Measurements from ENCODE around the gene ADGRV1.
"Not testable (repeated sequence)": the region's sequence is repeated elsewhere in the genome, so short reads cannot be mapped to it uniquely, and the experiment has no call there.

ADGRV1 gene

GRCh38 chr5:90916947-90917800 is 358.6 kb downstream of the ADGRV1 start:
- no peak for DNase-seq

GRCh38 chr5:90917928-90918668 is 359.5 kb downstream of the ADGRV1 start:
- no peak for DNase-seq

- DNase-seq, result no peak
Measured at GRCh38 chr5:90921418-90921973, 362.9 kb downstream of the ADGRV1 start.

GRCh38 chr5:90924222-90924621 is 365.6 kb downstream of the ADGRV1 start:
- DNase-seq, result not testable (repeated sequence)

- not testable (repeated sequence) for DNase-seq
Measured at GRCh38 chr5:90929013-90929839, 370.6 kb downstream of the ADGRV1 start.

- DNase-seq, result no peak
Measured at GRCh38 chr5:90930062-90930461, 371.5 kb downstream of the ADGRV1 start.

- DNase-seq, result no peak
Measured at GRCh38 chr5:90930756-90931431, 372.3 kb downstream of the ADGRV1 start.

GRCh38 chr5:90932052-90932699 is 373.6 kb downstream of the ADGRV1 start:
- peak; percentile 56 for DNase-seq

GRCh38 chr5:90933298-90933697 is 374.7 kb downstream of the ADGRV1 start:
- DNase-seq, result no peak

- DNase-seq, result no peak
Measured at GRCh38 chr5:90934091-90934719, 375.6 kb downstream of the ADGRV1 start.

GRCh38 chr5:90934738-90935137 is 376.1 kb downstream of the ADGRV1 start:
- no peak for DNase-seq

GRCh38 chr5:90939211-90939610 is 380.6 kb downstream of the ADGRV1 start:
- peak; percentile 42 for DNase-seq

GRCh38 chr5:90940227-90940995 is 381.8 kb downstream of the ADGRV1 start:
- DNase-seq, result peak; percentile 57

- no peak for DNase-seq
Measured at GRCh38 chr5:90941002-90941720, 382.6 kb downstream of the ADGRV1 start.

- DNase-seq, result peak; percentile 18
Measured at GRCh38 chr5:90944116-90944515, 385.5 kb downstream of the ADGRV1 start.

GRCh38 chr5:90947667-90948066 is 389.1 kb downstream of the ADGRV1 start:
- no peak for DNase-seq

- DNase-seq, result no peak
Measured at GRCh38 chr5:90948969-90949368, 390.4 kb downstream of the ADGRV1 start.

- DNase-seq, result no peak
Measured at GRCh38 chr5:90949469-90950358, 391.1 kb downstream of the ADGRV1 start.
